ENCODE measurements around the gene FAM185A. TPM values are rescaled to one million over a fixed set of nuclear protein-coding genes. Genes with fewer than 3 reads are reported as not detected.
"Not testable (repeated sequence)": the region's sequence is repeated elsewhere in the genome, so short reads cannot be mapped to it uniquely, and the experiment has no call there.

The FAM185A gene
- total and polyA plus RNA-seq, 2 of the 8 experiments (the other 6 are each of a cell fraction or from before 2014, with no cell fraction given): 5.2 to 6.6 TPM

DNA sequence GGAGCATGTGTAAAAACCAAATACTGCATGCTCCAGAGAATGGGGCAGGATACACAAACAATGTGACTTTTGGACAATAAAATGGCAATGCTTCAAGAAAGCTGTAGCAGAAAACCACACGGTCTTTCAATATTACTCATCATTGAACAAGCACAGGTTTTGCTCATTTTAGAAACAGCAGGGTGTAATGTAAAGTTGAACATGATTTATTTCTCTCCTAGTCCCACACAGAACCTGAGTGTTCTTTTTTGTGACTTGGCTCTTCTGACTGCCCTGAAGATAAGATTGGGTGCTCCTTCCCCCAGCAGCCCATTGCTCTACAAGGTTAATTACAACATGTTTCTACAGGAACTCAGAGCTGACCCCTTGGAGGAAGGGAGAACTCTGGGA is 35.1 kb upstream of the FAM185A start:
- H3K4me1 ChIP-seq (replicated peaks in 1 of 4; ENCODE audit: control insufficient read depth in 3 of 4, insufficient read depth in 4 of 4, low read length in 3 of 4); H3K4me3 ChIP-seq (ENCODE audit: extremely low read depth in 1 of 4, insufficient read depth in 2 of 4, low read depth in 3 of 4, low read length in 4 of 4); H3K56ac ChIP-seq (replicated peaks; ENCODE audit: insufficient read length, low read depth, low read length); CTCF ChIA-PET (ENCODE audit: partially characterized antibody); H3K79me2 ChIP-seq (ENCODE audit: control insufficient read depth in 1 of 2, insufficient read depth in 2 of 2, low read length in 2 of 2); H4K91ac ChIP-seq (replicated peaks; ENCODE audit: insufficient read length, low read length); H3K9ac ChIP-seq (replicated peaks in 1 of 4; ENCODE audit: extremely low read depth in 1 of 4, low read depth in 3 of 4, low read length in 3 of 4); H3K79me1 ChIP-seq (ENCODE audit: low read depth, low read length); H2AFZ ChIP-seq (ENCODE audit: low read length); H3K14ac ChIP-seq (ENCODE audit: insufficient read length); H3K9me3 ChIP-seq (ENCODE audit: insufficient read depth in 2 of 2, low read depth in 1 of 2, low read length in 1 of 2); H3K18ac ChIP-seq (ENCODE audit: extremely low read depth, low read length); H4K5ac ChIP-seq (ENCODE audit: insufficient read length, low read depth, low read length); H3K4ac ChIP-seq (replicated peaks; ENCODE audit: insufficient read length, low read depth, low read length); H2BK15ac ChIP-seq (ENCODE audit: low read length); H3K23me2 ChIP-seq (ENCODE audit: low read depth, low read length); POLR2A ChIA-PET (ENCODE audit: partially characterized antibody); FAIRE-seq; H2BK20ac ChIP-seq (ENCODE audit: low read length); H3K36me3 ChIP-seq (ENCODE audit: control insufficient read depth in 2 of 4, insufficient read depth in 4 of 4, low read length in 3 of 4); H3K27me3 ChIP-seq (replicated peaks in 1 of 4; ENCODE audit: control insufficient read depth in 3 of 4, extremely low read depth in 1 of 4, insufficient read depth in 3 of 4, low read length in 3 of 4); H2BK120ac ChIP-seq (replicated peaks; ENCODE audit: low read depth, low read length); H3K27ac ChIP-seq (ENCODE audit: low read depth, low read length); H2AK5ac ChIP-seq (ENCODE audit: low read depth, low read length); H2BK12ac ChIP-seq (ENCODE audit: low read depth, low read length); H3K23ac ChIP-seq (ENCODE audit: insufficient read length); H2BK5ac ChIP-seq (ENCODE audit: low read depth, low read length); H3K4me2 ChIP-seq (ENCODE audit: insufficient read depth in 1 of 2, low read depth in 2 of 2, low read length in 2 of 2); H4K20me1 ChIP-seq (replicated peaks in 1 of 2; ENCODE audit: control insufficient read depth in 1 of 2, insufficient read depth in 2 of 2, low read length in 2 of 2); DNase-seq (ENCODE audit: low read depth in 1 of 2, low spot score in 2 of 2); H4K8ac ChIP-seq (ENCODE audit: extremely low read depth, insufficient read depth, low read length): not testable (repeated sequence)
- WGBS, 2 experiments (ENCODE audit: extremely low coverage in 1 of 2, insufficient coverage in 1 of 2, insufficient read length in 1 of 2, insufficient replicate concordance in 2 of 2, low coverage in 1 of 2, low lambda C conversion rate in 2 of 2, missing lambda C conversion rate in 1 of 2): no CpG with 5 or more reads among the region's 1 CpG

DNA sequence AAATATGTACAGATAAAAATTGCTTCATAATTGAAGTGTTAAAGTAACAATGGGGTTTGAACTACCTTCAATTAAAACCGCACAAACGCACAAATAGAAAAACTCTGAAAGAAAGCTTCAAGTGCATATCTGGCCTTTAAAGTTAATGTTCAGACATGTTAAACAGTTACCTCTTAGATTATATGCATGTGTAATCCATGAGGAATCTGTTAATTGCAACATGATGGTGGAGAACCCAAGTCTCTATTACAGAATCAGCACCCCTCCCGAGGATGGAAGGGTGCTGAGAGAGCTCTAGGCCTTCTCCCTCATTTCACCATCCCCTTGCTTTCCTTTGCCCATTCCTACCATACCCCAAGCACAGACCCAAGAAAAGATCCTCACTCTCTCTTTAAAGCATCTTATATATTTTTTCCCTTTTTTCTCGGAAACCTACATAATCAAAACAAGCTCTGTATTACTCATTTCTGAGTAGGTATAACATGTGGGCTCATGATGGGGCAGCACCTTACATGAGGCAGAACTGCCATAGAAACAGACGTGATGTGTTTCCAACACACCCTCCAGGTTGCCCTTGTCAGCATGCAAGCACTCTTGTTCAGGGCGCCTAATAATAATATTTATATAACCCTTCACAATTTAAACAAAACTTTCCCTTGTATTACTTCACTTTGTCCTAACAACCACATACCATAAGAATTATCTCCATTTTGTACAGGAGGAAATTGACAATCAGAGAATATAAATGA is 33.9 kb upstream of the FAM185A start:
- CTCF ChIA-PET (ENCODE audit: partially characterized antibody); H3K23me2 ChIP-seq (ENCODE audit: low read depth, low read length); FAIRE-seq: not testable (repeated sequence)

More for the DNA sequence above, 33.9 kb upstream of the FAM185A start:
- H3K14ac ChIP-seq (ENCODE audit: insufficient read length); H4K5ac ChIP-seq (ENCODE audit: insufficient read length, low read depth, low read length); H3K4me1 ChIP-seq (replicated peaks in 1 of 4; ENCODE audit: control insufficient read depth in 3 of 4, insufficient read depth in 4 of 4, low read length in 3 of 4); H3K79me1 ChIP-seq (ENCODE audit: low read depth, low read length); H4K91ac ChIP-seq (replicated peaks; ENCODE audit: insufficient read length, low read length); H3K56ac ChIP-seq (replicated peaks; ENCODE audit: insufficient read length, low read depth, low read length); H3K4me3 ChIP-seq (ENCODE audit: extremely low read depth in 1 of 4, insufficient read depth in 2 of 4, low read depth in 3 of 4, low read length in 4 of 4); H2BK5ac ChIP-seq (ENCODE audit: low read depth, low read length); POLR2A ChIA-PET (ENCODE audit: partially characterized antibody); H3K23ac ChIP-seq (ENCODE audit: insufficient read length); H3K9me3 ChIP-seq (ENCODE audit: insufficient read depth in 2 of 2, low read depth in 1 of 2, low read length in 1 of 2); H2BK120ac ChIP-seq (replicated peaks; ENCODE audit: low read depth, low read length); H2BK15ac ChIP-seq (ENCODE audit: low read length); H3K79me2 ChIP-seq (ENCODE audit: control insufficient read depth in 1 of 2, insufficient read depth in 2 of 2, low read length in 2 of 2); H3K9ac ChIP-seq (replicated peaks in 1 of 4; ENCODE audit: extremely low read depth in 1 of 4, low read depth in 3 of 4, low read length in 3 of 4); H3K4ac ChIP-seq (replicated peaks; ENCODE audit: insufficient read length, low read depth, low read length); H2AFZ ChIP-seq (ENCODE audit: low read length); H3K27me3 ChIP-seq (replicated peaks in 1 of 4; ENCODE audit: control insufficient read depth in 3 of 4, extremely low read depth in 1 of 4, insufficient read depth in 3 of 4, low read length in 3 of 4); H3K36me3 ChIP-seq (ENCODE audit: control insufficient read depth in 2 of 4, insufficient read depth in 4 of 4, low read length in 3 of 4); H3K27ac ChIP-seq (ENCODE audit: low read depth, low read length); H3K18ac ChIP-seq (ENCODE audit: extremely low read depth, low read length); DNase-seq (ENCODE audit: low read depth in 1 of 2, low spot score in 2 of 2); H2AK5ac ChIP-seq (ENCODE audit: low read depth, low read length); H4K20me1 ChIP-seq (replicated peaks in 1 of 2; ENCODE audit: control insufficient read depth in 1 of 2, insufficient read depth in 2 of 2, low read length in 2 of 2); H3K4me2 ChIP-seq (ENCODE audit: insufficient read depth in 1 of 2, low read depth in 2 of 2, low read length in 2 of 2); H2BK20ac ChIP-seq (ENCODE audit: low read length); H2BK12ac ChIP-seq (ENCODE audit: low read depth, low read length); H4K8ac ChIP-seq (ENCODE audit: extremely low read depth, insufficient read depth, low read length): not testable (repeated sequence)
- 71% methylated on average over 3 of the region's 6 CpGs; no CpG with 5 or more reads in 1 of the 2 experiments for WGBS, 2 experiments (ENCODE audit: extremely low coverage in 1 of 2, insufficient coverage in 1 of 2, insufficient read length in 1 of 2, insufficient replicate concordance in 2 of 2, low coverage in 1 of 2, low lambda C conversion rate in 2 of 2, missing lambda C conversion rate in 1 of 2)

All from H1 (cell line).